ENCODE results near the gene INHBA. TPM values are rescaled to one million over a fixed set of nuclear protein-coding genes. Genes with fewer than 3 reads are reported as not detected.

INHBA gene
- total and polyA plus RNA-seq, 7 donors, result 0.05 to 0.49 (median 0.15) TPM

DNA sequence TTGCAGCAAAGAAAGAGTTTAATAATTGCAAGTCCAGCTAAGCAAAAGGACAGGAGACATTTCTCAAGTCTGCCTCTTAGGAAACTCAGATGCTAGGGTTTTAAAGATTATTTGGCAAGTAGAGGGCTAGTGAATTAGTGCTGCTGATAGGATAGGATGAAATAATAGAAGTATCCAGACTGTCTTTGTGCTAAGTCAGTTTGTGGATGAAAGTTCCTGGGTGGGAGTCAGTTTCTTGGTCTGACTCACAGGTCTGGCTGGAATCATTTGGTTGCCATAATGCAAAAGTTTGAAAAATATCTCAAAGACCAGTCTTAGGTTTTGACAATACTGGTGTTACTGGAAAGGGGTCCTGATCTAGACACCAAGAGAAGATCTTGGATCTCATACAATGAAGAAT is 42.6 kb upstream of the INHBA start:
- ATAC-seq (no peak), DNase-seq (no peak)
- H3K27me3 ChIP-seq (ENCODE audit: insufficient read depth in 3 of 3, low read length in 2 of 3), result peaks cover 0 to 2% (median 0%) of the 10 kb centered on the region in 3 donors
- H3K36me3 ChIP-seq (ENCODE audit: insufficient read depth in 1 of 2, low read depth in 1 of 2), result no peaks in the 10 kb centered on the region
- no peaks in the 10 kb centered on the region for H3K4me1 ChIP-seq
- H3K27ac ChIP-seq, result no peak overlapping the region
- no peak overlapping the region for H3K4me3 ChIP-seq
- no peaks in the 10 kb centered on the region for H3K9me3 ChIP-seq
- TF ChIP-seq, protein P1, sequence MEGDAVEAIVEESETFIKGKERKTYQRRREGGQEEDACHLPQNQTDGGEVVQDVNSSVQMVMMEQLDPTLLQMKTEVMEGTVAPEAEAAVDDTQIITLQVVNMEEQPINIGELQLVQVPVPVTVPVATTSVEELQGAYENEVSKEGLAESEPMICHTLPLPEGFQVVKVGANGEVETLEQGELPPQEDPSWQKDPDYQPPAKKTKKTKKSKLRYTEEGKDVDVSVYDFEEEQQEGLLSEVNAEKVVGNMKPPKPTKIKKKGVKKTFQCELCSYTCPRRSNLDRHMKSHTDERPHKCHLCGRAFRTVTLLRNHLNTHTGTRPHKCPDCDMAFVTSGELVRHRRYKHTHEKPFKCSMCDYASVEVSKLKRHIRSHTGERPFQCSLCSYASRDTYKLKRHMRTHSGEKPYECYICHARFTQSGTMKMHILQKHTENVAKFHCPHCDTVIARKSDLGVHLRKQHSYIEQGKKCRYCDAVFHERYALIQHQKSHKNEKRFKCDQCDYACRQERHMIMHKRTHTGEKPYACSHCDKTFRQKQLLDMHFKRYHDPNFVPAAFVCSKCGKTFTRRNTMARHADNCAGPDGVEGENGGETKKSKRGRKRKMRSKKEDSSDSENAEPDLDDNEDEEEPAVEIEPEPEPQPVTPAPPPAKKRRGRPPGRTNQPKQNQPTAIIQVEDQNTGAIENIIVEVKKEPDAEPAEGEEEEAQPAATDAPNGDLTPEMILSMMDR (IDR thresholded peaks at IDR 0.05), result no peak
- intact Hi-C loops (cut with DNase I), result no loop called here

DNA sequence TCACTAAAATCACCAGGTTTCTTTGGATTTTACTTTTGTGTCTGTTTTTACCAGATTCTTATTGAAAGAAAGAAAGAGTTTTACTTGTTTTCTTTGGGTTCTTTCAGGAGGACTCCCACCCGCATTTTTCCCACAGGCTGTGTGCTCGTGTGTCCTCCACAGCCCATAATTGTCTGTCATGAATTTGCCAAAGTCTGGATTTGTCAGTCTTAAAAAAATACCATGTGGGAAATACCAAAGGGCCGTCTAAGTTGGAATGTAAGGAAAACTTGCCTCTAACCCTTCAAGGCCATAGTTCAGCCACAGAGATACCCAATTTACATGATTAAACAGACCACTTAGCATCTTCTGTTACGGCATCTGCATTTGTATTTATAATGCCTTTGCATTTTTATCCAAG is 41.3 kb upstream of the INHBA start:
- Histone ChIP-seq H3K27ac (no peak overlapping the region), H3K4me3 (no peak overlapping the region), H3K27me3 (ENCODE audit: insufficient read depth in 3 of 3, low read length in 2 of 3) (peaks cover 0 to 2% (median 0%) of the 10 kb centered on the region in 3 donors), H3K4me1 (no peaks in the 10 kb centered on the region), H3K9me3 (no peaks in the 10 kb centered on the region), H3K36me3 (ENCODE audit: insufficient read depth in 1 of 2, low read depth in 1 of 2) (no peaks in the 10 kb centered on the region)
- intact Hi-C loops (cut with DNase I), result no loop called here
- TF ChIP-seq, protein P1 (IDR thresholded peaks at IDR 0.05), result no peak
- ATAC-seq (no peak), DNase-seq (no peak)
- 54 to 56% (median 55%) methylated on average over 4 of the region's 4 CpGs for WGBS, 3 donors

DNA sequence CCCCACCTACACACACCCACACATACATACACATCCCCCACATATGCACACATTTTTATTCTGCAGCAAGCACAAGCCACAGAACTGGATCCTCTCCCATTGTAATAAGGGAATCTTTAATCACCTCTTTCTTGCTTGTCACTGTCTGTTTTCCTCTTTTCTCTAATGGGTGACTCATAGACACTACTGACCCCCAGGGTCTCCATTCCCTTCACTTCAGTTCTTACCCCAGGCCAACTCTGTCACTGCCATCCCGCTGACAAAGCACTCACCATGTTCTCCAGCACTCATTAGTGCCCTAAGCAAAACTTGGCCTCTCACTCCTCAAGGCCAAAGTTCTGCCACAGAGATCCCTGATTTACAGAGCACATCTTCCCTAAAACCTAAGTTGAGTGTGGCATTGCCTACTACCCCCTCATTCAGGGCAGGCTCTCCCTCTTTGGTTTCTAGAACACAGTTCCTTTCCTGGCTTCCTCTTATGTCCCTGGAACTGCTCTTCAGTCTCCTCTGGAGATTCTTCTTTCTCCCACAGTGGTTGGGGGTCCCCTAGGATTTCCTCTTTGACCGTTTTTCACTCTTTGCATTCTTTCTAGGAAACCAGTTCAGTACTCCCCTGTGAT is 39.6 kb upstream of the INHBA start:
- Histone ChIP-seq H3K27me3 (ENCODE audit: insufficient read depth in 3 of 3, low read length in 2 of 3) (peaks cover 0 to 2% (median 0%) of the 10 kb centered on the region in 3 donors), H3K36me3 (ENCODE audit: insufficient read depth in 1 of 2, low read depth in 1 of 2) (no peaks in the 10 kb centered on the region), H3K27ac (no peak overlapping the region), H3K4me1 (no peaks in the 10 kb centered on the region), H3K9me3 (no peaks in the 10 kb centered on the region), H3K4me3 (no peak overlapping the region)
- ATAC-seq (no peak), DNase-seq (no peak)
- TF ChIP-seq, protein P1 (IDR thresholded peaks at IDR 0.05), result no peak
- intact Hi-C loops (cut with DNase I), result no loop called here
- 62 to 70% (median 66%) methylated on average over 2 of the region's 2 CpGs for WGBS, 3 donors

DNA sequence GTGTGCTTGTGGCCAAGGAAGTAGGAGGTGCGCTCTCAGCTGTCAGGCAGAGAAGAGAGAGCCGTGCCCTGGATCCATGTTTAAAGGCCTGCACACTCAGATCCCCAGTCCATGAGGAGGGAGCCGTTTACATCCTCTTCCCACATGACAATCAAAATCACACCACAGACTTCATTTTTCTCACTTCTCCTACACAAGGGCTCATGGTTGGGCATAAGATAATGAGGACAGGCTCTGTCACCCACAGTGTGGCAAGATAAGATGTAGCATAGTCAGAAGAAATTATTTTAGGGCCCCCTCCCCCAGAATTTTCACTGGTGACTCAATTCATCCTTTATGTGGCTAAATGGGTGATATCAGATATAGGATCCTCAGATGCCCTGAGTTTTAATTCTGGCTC is 35.9 kb upstream of the INHBA start:
- Histone ChIP-seq H3K27ac (no peak overlapping the region), H3K36me3 (ENCODE audit: insufficient read depth in 1 of 2, low read depth in 1 of 2) (no peaks in the 10 kb centered on the region), H3K9me3 (no peaks in the 10 kb centered on the region), H3K4me1 (no peaks in the 10 kb centered on the region), H3K27me3 (ENCODE audit: insufficient read depth in 3 of 3, low read length in 2 of 3) (peaks cover 0 to 2% (median 0%) of the 10 kb centered on the region in 3 donors), H3K4me3 (no peak overlapping the region)
- TF ChIP-seq, protein P1 (IDR thresholded peaks at IDR 0.05), result no peak
- no peak for DNase-seq
- intact Hi-C loops (cut with DNase I), result no loop called here
- WGBS, 3 donors, result 72 to 81% (median 77%) methylated on average over 3 of the region's 3 CpGs
- no peak for ATAC-seq

DNA sequence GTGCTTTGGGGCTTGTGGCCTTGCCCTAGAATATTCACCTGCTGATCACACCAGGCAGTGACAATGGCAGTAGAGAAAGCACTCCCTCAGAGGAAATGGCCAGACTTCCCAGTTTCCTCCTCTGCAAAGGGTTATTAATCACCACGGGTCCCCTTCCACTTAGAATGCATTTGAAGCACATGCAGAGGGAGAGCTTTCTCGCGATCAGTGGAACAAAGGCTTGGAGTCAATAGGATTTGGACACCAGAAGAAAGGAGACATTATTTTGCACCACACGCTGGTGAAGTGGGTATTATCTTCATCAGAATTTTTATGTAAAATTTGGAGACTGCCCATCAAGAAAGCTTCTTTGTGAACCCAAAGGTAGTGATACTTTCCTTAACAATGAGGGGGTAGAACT is 35.4 kb upstream of the INHBA start:
- Histone ChIP-seq H3K36me3 (ENCODE audit: insufficient read depth in 1 of 2, low read depth in 1 of 2) (no peaks in the 10 kb centered on the region), H3K4me3 (no peak overlapping the region), H3K9me3 (no peaks in the 10 kb centered on the region), H3K27me3 (ENCODE audit: insufficient read depth in 3 of 3, low read length in 2 of 3) (peaks cover 0 to 2% (median 0%) of the 10 kb centered on the region in 3 donors), H3K4me1 (no peaks in the 10 kb centered on the region), H3K27ac (no peak overlapping the region)
- ATAC-seq (no peak), DNase-seq (no peak)
- intact Hi-C loops (cut with DNase I), result no loop called here
- 65 to 70% (median 68%) methylated on average over 4 of the region's 4 CpGs for WGBS, 3 donors
- TF ChIP-seq, protein P1 (IDR thresholded peaks at IDR 0.05), result no peak

All from psoas muscle (tissue), 8 donors.